Measurements from ENCODE around the gene BST2.

Gene BST2

GRCh38 chr19:17436874-17437267, 31.4 kb upstream of the BST2 start:
- Histone ChIP-seq H3K27me3 (no peaks in the 10 kb centered on the region), H3K36me3 (peaks cover 44% of the 10 kb centered on the region), H3K4me3 (no peak overlapping the region), H4K20me1 (no peaks in the 10 kb centered on the region), H3K9me3 (peaks cover 6% of the 10 kb centered on the region), H3K27ac (no peak overlapping the region), H3K4me1 (no peaks in the 10 kb centered on the region), H3K9ac (no peak overlapping the region), H3K4me2 (no peak overlapping the region)
- no peak for TF ChIP-seq Cebpa-rat (IDR thresholded peaks at IDR 0.05)

- Histone ChIP-seq H3K9me3 (peaks cover 6% of the 10 kb centered on the region), H3K4me3 (no peak overlapping the region), H3K27me3 (no peaks in the 10 kb centered on the region), H3K36me3 (peaks cover 39% of the 10 kb centered on the region), H3K27ac (no peak overlapping the region), H4K20me1 (no peaks in the 10 kb centered on the region), H3K4me2 (no peak overlapping the region), H3K9ac (no peak overlapping the region), H3K4me1 (no peaks in the 10 kb centered on the region)
- TF ChIP-seq Cebpa-rat (IDR thresholded peaks at IDR 0.05): no peak
These were observed 30.9 kb upstream of the BST2 start for GRCh38 chr19:17436094-17436873.

GRCh38 chr19:17435218-17435617, 29.8 kb upstream of the BST2 start:
- H3K27me3 ChIP-seq: no peaks in the 10 kb centered on the region
- no peak overlapping the region for H3K4me2 ChIP-seq
- H3K4me1 ChIP-seq: no peaks in the 10 kb centered on the region
- peaks cover 39% of the 10 kb centered on the region for H3K36me3 ChIP-seq
- no peak overlapping the region for H3K27ac ChIP-seq
- no peaks in the 10 kb centered on the region for H4K20me1 ChIP-seq
- no peak overlapping the region for H3K9ac ChIP-seq
- TF ChIP-seq Cebpa-rat (IDR thresholded peaks at IDR 0.05): no peak
- peaks cover 6% of the 10 kb centered on the region for H3K9me3 ChIP-seq
- H3K4me3 ChIP-seq: no peak overlapping the region

- H3K9ac ChIP-seq: no peak overlapping the region
- no peak overlapping the region for H3K4me2 ChIP-seq
- peaks cover 32% of the 10 kb centered on the region for H3K36me3 ChIP-seq
These were observed 26.0 kb upstream of the BST2 start for GRCh38 chr19:17431417-17431816.

GRCh38 chr19:17429641-17430113, 24.2 kb upstream of the BST2 start:
- H3K27ac ChIP-seq: 0 out of 2 replicates have a peak overlapping the region, but pooled peaks have one; percentile 18
- H3K9ac ChIP-seq: no peak overlapping the region
- no peak for TF ChIP-seq Cebpa-rat (IDR thresholded peaks at IDR 0.05)
- H4K20me1 ChIP-seq: no peaks in the 10 kb centered on the region
- H3K4me2 ChIP-seq: 0 out of 2 replicates have a peak overlapping the region, but pooled peaks have one; percentile 8
- no peak overlapping the region for H3K4me3 ChIP-seq
- peaks cover 14% of the 10 kb centered on the region; the same call in 1 of the 2 replicates for H3K36me3 ChIP-seq
- H3K9me3 ChIP-seq: no peaks in the 10 kb centered on the region
- peaks cover 17% of the 10 kb centered on the region for H3K4me1 ChIP-seq
- no peaks in the 10 kb centered on the region for H3K27me3 ChIP-seq

More at GRCh38 chr19:17431417-17431816, 26.0 kb upstream of the BST2 start:
- Histone ChIP-seq H3K27ac (no peak overlapping the region), H3K4me3 (no peak overlapping the region), H3K9me3 (peaks cover 6% of the 10 kb centered on the region), H3K4me1 (peaks cover 10% of the 10 kb centered on the region), H4K20me1 (no peaks in the 10 kb centered on the region), H3K27me3 (no peaks in the 10 kb centered on the region)
- no peak for TF ChIP-seq Cebpa-rat (IDR thresholded peaks at IDR 0.05)

- Histone ChIP-seq H3K36me3 (peaks cover 19% of the 10 kb centered on the region), H4K20me1 (no peaks in the 10 kb centered on the region), H3K27ac (no peak overlapping the region), H3K9me3 (no peaks in the 10 kb centered on the region), H3K27me3 (no peaks in the 10 kb centered on the region), H3K4me1 (peaks cover 34% of the 10 kb centered on the region), H3K4me3 (peak overlapping the region; percentile 11; the same call in 1 of the 2 replicates), H3K4me2 (peak overlapping the region; percentile 66), H3K9ac (no peak overlapping the region)
- no peak for TF ChIP-seq Cebpa-rat (IDR thresholded peaks at IDR 0.05)
These were observed 19.4 kb upstream of the BST2 start for GRCh38 chr19:17424743-17425365.

- Histone ChIP-seq H3K27me3 (no peaks in the 10 kb centered on the region), H3K9ac (no peak overlapping the region), H3K27ac (no peak overlapping the region), H3K4me2 (no peak overlapping the region), H3K36me3 (peaks cover 19% of the 10 kb centered on the region), H4K20me1 (no peaks in the 10 kb centered on the region), H3K9me3 (no peaks in the 10 kb centered on the region), H3K4me3 (no peak overlapping the region), H3K4me1 (peaks cover 34% of the 10 kb centered on the region)
- TF ChIP-seq Cebpa-rat (IDR thresholded peaks at IDR 0.05): no peak
These were observed 18.2 kb upstream of the BST2 start for GRCh38 chr19:17423429-17424208.

- Histone ChIP-seq H3K36me3 (peaks cover 19% of the 10 kb centered on the region), H4K20me1 (no peaks in the 10 kb centered on the region), H3K27ac (no peak overlapping the region), H3K9ac (no peak overlapping the region), H3K4me1 (peaks cover 35% of the 10 kb centered on the region), H3K27me3 (no peaks in the 10 kb centered on the region), H3K9me3 (no peaks in the 10 kb centered on the region), H3K4me2 (no peak overlapping the region), H3K4me3 (no peak overlapping the region)
- TF ChIP-seq Cebpa-rat (IDR thresholded peaks at IDR 0.05): no peak
These were observed 16.5 kb upstream of the BST2 start for GRCh38 chr19:17421942-17422341.

GRCh38 chr19:17420475-17420924, 15.1 kb upstream of the BST2 start:
- H4K20me1 ChIP-seq: no peaks in the 10 kb centered on the region
- no peak for TF ChIP-seq Cebpa-rat (IDR thresholded peaks at IDR 0.05)
- H3K4me3 ChIP-seq: peak overlapping the region; percentile 80
- peak overlapping the region; percentile 77 for H3K9ac ChIP-seq
- peaks cover 24% of the 10 kb centered on the region for H3K36me3 ChIP-seq
- peaks cover 35% of the 10 kb centered on the region for H3K4me1 ChIP-seq
- H3K4me2 ChIP-seq: peak overlapping the region; percentile 92
- H3K27ac ChIP-seq: peak overlapping the region; percentile 79
- no peaks in the 10 kb centered on the region for H3K27me3 ChIP-seq
- H3K9me3 ChIP-seq: no peaks in the 10 kb centered on the region

Data from BLaER1 (cell line).